ENCODE measurements around the gene PMEPA1.

- TF ChIP-seq CTCF (conservative IDR thresholded peaks at IDR 0.05 in 1 of 2, IDR thresholded peaks at IDR 0.05 in 1 of 2; ENCODE audit: extremely low read depth in 1 of 2, insufficient read depth in 1 of 2, low read depth in 1 of 2, low read length in 2 of 2) (no peak), EZH2 (IDR thresholded peaks at IDR 0.05; ENCODE audit: borderline replicate concordance, low read length) (no peak)
These were observed 13.9 kb downstream of the PMEPA1 start for GRCh38 chr20:57695940-57696339.
